Osteoblast (primary cell): Measurements from ENCODE around the gene MMP20. TPM values are rescaled to one million over a fixed set of nuclear protein-coding genes. Genes with fewer than 3 reads are reported as not detected.

Source experiments
- DNase-seq: peaks from one replicate; pipeline ENCODE4 v3.0.0; 2011; ENCODE audit warnings: low spot score, mixed read lengths; ENCODE audit not compliant: insufficient read length; ENCODE audit errors: missing footprints
- H2AFZ ChIP-seq: 2 replicates; pipeline ENCODE4 v1.6.0; 2011; ENCODE audit warnings: mild to moderate bottlenecking, low read length
- H3K27ac ChIP-seq: 2 replicates; pipeline ENCODE4 v1.5.1; 2011; ENCODE audit warnings: mild to moderate bottlenecking, low read depth, low read length, moderate library complexity
- H3K27me3 ChIP-seq: 2 replicates; pipeline ENCODE4 v1.6.0; 2012; ENCODE audit warnings: mild to moderate bottlenecking, control low read depth, inconsistent platforms, low read length, moderate library complexity; ENCODE audit not compliant: insufficient read depth
- H3K36me3 ChIP-seq: 2 replicates; pipeline ENCODE4 v1.5.1; 2011; ENCODE audit warnings: mild to moderate bottlenecking, low read length, control low read depth, moderate library complexity; ENCODE audit not compliant: insufficient read depth
- H3K4me1 ChIP-seq: 2 replicates; pipeline ENCODE4 v1.5.1; 2011; ENCODE audit warnings: mild to moderate bottlenecking, low read length, control low read depth, moderate library complexity; ENCODE audit not compliant: insufficient read depth
- H3K4me2 ChIP-seq: 2 replicates; pipeline ENCODE4 v1.6.0; 2011; ENCODE audit warnings: mild to moderate bottlenecking, low read length; ENCODE audit not compliant: insufficient read depth
- H3K4me3 ChIP-seq: fragments of 200-600 bp; sonication (generic); 3 replicates; pipeline ENCODE4 v1.5.1; 2012; ENCODE audit warnings: mild to moderate bottlenecking, low read length, inconsistent platforms; ENCODE audit not compliant: insufficient read depth
- H3K79me2 ChIP-seq: 2 replicates; pipeline ENCODE4 v1.6.0; 2012; ENCODE audit warnings: mild to moderate bottlenecking, low read length, control low read depth, inconsistent platforms; ENCODE audit not compliant: insufficient read depth
- H3K9me3 ChIP-seq: 2 replicates; pipeline ENCODE4 v1.5.1; 2011; ENCODE audit warnings: low read depth, low read length, control low read depth
- H4K20me1 ChIP-seq: 2 replicates; pipeline ENCODE4 v1.6.0; 2012; ENCODE audit warnings: mild to moderate bottlenecking, low read length, control low read depth; ENCODE audit not compliant: insufficient read depth
- total RNA-seq: library from RNA; depleted of rRNA; stranded (reverse); fragments of >200 nt; gene quantifications from 2 replicates; pipeline ENCODE4 v1.2.3, GENCODE V29; 2012
- TF ChIP-seq, protein P1 (sequence below): IDR thresholded peaks from 2 replicates; pipeline ENCODE4 v1.5.1; 2011; ENCODE audit warnings: mild to moderate bottlenecking, low read depth, low read length, moderate library complexity; ENCODE audit errors: extremely low read depth

The MMP20 gene
- total RNA-seq, 1 donor = not detected

DNA sequence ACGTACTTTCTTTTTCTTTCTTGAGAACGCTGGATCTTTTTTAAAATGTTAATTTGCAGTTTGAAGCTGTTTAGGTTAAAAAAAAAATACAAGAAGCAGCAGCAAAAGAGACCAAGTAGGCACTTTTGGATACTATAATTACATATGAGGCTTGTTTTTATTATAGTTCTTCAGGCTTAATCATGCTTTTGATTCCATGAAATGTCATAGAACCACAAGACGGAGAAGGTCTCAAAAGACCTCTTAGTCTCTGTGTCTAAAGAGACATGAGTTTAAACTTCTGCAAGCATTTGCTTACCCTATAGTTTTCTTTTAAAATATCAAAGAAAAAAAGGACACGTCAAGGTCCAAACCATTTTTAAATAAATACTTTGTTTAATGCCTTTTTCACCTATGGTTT is 18.8 kb upstream of the MMP20 start:
- TF ChIP-seq, protein P1, sequence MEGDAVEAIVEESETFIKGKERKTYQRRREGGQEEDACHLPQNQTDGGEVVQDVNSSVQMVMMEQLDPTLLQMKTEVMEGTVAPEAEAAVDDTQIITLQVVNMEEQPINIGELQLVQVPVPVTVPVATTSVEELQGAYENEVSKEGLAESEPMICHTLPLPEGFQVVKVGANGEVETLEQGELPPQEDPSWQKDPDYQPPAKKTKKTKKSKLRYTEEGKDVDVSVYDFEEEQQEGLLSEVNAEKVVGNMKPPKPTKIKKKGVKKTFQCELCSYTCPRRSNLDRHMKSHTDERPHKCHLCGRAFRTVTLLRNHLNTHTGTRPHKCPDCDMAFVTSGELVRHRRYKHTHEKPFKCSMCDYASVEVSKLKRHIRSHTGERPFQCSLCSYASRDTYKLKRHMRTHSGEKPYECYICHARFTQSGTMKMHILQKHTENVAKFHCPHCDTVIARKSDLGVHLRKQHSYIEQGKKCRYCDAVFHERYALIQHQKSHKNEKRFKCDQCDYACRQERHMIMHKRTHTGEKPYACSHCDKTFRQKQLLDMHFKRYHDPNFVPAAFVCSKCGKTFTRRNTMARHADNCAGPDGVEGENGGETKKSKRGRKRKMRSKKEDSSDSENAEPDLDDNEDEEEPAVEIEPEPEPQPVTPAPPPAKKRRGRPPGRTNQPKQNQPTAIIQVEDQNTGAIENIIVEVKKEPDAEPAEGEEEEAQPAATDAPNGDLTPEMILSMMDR = no peak
- peak overlapping the region; percentile 54 for H2AFZ ChIP-seq
- no peaks in the 10 kb centered on the region for H3K27me3 ChIP-seq
- peak; percentile 70 for DNase-seq
- no peaks in the 10 kb centered on the region for H3K9me3 ChIP-seq
- no peaks in the 10 kb centered on the region for H3K36me3 ChIP-seq
- H3K27ac ChIP-seq = no peak overlapping the region
- H3K4me1 ChIP-seq = no peaks in the 10 kb centered on the region
- H4K20me1 ChIP-seq = no peaks in the 10 kb centered on the region
- peak overlapping the region; percentile 73 for H3K4me2 ChIP-seq
- peak overlapping the region; percentile 51 for H3K4me3 ChIP-seq
- H3K79me2 ChIP-seq = no peaks in the 10 kb centered on the region

DNA sequence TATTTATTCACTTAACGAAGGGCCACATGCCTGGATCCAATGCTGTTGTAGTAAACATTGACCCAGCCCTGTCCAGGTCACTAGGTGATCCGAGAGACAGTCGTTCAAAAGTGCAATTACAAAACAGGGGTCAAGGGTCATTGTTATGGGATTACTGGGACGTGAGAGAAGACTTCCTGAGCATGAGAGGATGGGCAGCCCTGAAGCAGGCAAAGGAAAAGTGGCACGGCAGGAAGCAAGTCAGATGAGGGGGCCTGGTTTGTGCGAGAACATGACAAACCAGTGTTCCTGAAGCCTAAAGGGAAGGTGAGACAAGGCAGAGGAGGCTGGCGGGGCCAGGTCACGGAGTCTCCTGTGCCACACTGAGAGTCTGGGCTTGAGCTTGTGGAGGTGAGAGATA is 15.8 kb upstream of the MMP20 start:
- Histone ChIP-seq H3K36me3 (no peaks in the 10 kb centered on the region), H3K27me3 (no peaks in the 10 kb centered on the region), H3K4me3 (no peak overlapping the region), H3K79me2 (no peaks in the 10 kb centered on the region), H4K20me1 (no peaks in the 10 kb centered on the region), H3K27ac (no peak overlapping the region), H3K4me1 (no peaks in the 10 kb centered on the region), H3K4me2 (no peak overlapping the region), H2AFZ (no peak overlapping the region), H3K9me3 (no peaks in the 10 kb centered on the region)
- DNase-seq = peak; percentile 34
- TF ChIP-seq, protein P1 = no peak

DNA sequence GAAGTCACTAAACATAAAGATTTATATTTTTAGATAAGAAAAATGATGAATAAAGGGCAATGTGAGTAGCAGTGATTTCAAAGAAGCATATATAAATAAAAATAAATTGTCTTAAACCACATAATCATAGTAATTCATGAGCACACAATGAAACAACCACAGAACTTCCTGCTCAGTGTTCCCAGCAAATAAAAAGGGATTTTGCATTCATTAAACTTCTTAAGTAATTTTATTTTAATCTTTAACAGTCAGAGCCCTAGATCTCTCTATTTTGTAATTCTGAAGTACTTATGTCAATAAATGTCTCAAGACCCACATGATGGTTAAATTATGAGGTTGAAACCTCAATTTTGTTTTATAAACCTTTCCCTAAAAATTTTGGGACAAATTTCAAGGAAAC is 14.5 kb upstream of the MMP20 start:
- H3K27ac ChIP-seq = no peak overlapping the region
- H2AFZ ChIP-seq = no peak overlapping the region
- no peaks in the 10 kb centered on the region for H3K79me2 ChIP-seq
- no peak overlapping the region for H3K4me3 ChIP-seq
- TF ChIP-seq, protein P1 = no peak
- H3K4me1 ChIP-seq = no peaks in the 10 kb centered on the region
- DNase-seq = no peak
- no peak overlapping the region for H3K4me2 ChIP-seq
- no peaks in the 10 kb centered on the region for H4K20me1 ChIP-seq
- no peaks in the 10 kb centered on the region for H3K9me3 ChIP-seq
- H3K36me3 ChIP-seq = no peaks in the 10 kb centered on the region
- no peaks in the 10 kb centered on the region for H3K27me3 ChIP-seq

DNA sequence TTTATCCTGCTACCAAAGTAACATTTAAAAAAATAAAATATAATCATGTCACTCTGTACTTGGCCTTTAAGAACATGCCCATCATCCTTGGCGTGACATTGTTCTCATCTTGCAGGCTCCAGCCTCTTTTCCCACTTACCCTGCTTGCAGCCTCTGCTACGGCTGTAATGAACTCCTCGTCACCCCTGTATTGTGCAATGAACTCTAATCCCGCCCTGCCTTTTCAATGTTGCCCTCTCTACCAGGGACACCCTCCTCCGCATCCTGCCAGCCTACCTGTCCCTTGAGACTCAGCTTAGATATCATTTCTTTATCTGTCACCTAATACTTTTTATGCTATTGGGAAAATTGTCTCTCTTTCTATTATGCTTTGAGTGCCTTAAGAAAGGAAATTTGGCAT is 12.6 kb upstream of the MMP20 start:
- Histone ChIP-seq H3K4me3 (no peak overlapping the region), H2AFZ (no peak overlapping the region), H3K79me2 (no peaks in the 10 kb centered on the region), H3K4me1 (no peaks in the 10 kb centered on the region), H4K20me1 (no peaks in the 10 kb centered on the region), H3K9me3 (no peaks in the 10 kb centered on the region), H3K4me2 (no peak overlapping the region), H3K27ac (no peak overlapping the region), H3K36me3 (no peaks in the 10 kb centered on the region), H3K27me3 (no peaks in the 10 kb centered on the region)
- TF ChIP-seq, protein P1 = no peak
- DNase-seq = no peak
